ENCODE measurements around the gene KPTN. TPM values are rescaled to one million over a fixed set of nuclear protein-coding genes. Genes with fewer than 3 reads are reported as not detected.

The KPTN gene
- 9.7 and 17.6 TPM in 2 replicates for total RNA-seq (2022)
- Bru-seq, nascent RNA: percentile 41 among the genes with signal in this experiment
- BruChase-seq, experiment 1, labeled RNA remaining after a 6-hour chase: percentile 61 among the genes with signal in this experiment
- BruChase-seq, experiment 2, labeled RNA remaining after a 2-hour chase: percentile 45 among the genes with signal in this experiment
- long read RNA-seq, transcript KPTN-201 (12 exons, 1,691 nt): major isoform, 26 of 32 reads
- long read RNA-seq, partial matches to known transcripts: 0 of 32 reads
- long read RNA-seq, other reads (novel, unspliced or antisense): 6 of 32 reads

GRCh38 chr19:47483800-47484690 lies at the start of gene KPTN:
TSS of gene KPTN (minus strand) at chr19:47484219. CDS start at chr19:47484160, 59 bp downstream.
- ChIA-PET POLR2A (interaction anchor here (0.6 to 2.3 kb wide), 22 partner anchors 8 to 281 kb away, joined by 3 to 25 read pairs (median 4); partner anchors contain the start of genes BICRA, DHX34, NAPA and SLC8A2), CTCF (interaction anchor here (0.6 to 2.2 kb wide), 21 partner anchors 8 to 670 kb away, joined by 3 to 9 read pairs (median 5); partner anchors contain the start of genes NAPA and SLC8A2)
- intact Hi-C loops (cut with micrococcal nuclease): no loop called here
- H3K4me1 Mint-ChIP-seq (ENCODE audit: insufficient read depth, unreplicated experiment): peaks cover 5% of the 10 kb centered on the region
- TSS peak; percentile 82 for BruUV-seq (replicated peaks)
- peak; percentile 87 for DNase-seq (ENCODE audit: unreplicated experiment)
- H3K4me3 Mint-ChIP-seq (ENCODE audit: unreplicated experiment): peak within 1 kb of the TSS; percentile 99
- H3K27me3 Mint-ChIP-seq (ENCODE audit: insufficient read depth, unreplicated experiment): no peaks in the 10 kb centered on the region
- H3K27ac Mint-ChIP-seq (ENCODE audit: low read depth, unreplicated experiment): peak within 1 kb of the TSS; percentile 99
- H3K9me3 Mint-ChIP-seq (ENCODE audit: unreplicated experiment): no peaks in the 10 kb centered on the region
- H3K36me3 Mint-ChIP-seq (ENCODE audit: insufficient read depth, unreplicated experiment): peaks cover 35% of the 10 kb centered on the region
- peak; percentile 99 for TF ChIP-seq CTCF (IDR thresholded peaks at IDR 0.05; ENCODE audit: unreplicated experiment)

DNA sequence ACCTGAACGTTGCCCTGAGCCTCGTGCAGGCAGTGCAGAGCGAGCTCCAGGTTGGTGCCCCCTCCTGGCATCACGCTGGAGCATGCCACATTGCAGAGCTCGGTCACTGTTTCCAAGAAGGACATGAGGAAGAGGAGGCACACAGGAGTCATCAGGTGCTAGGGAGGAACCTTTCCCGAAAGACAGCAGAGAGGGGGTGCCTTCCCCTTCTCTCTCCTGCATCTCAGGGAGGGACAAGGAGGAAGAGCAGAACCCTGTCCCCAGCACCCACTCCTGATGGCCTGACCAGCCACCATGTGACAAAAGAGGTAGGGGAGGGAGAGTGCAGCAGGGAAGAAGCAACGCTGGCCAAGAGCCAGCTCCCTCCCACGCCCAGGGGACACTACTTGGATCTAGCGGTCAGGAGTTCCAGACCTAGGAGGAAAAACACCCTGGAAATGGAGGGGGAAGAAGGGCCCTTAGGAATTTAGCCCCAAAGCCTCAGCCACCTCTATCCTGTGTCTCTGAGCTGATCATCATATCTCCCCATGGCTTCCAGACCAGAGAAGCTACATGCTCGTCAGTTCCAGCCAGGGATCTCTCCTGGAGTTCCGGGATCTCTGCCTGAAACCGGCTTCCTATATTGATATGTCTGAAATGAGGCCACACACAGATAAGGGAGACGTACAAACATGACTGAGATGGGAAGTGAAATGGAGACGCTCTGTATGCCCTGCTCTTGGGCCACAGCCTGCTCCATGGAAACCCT lies 47.8 kb upstream of the KPTN start:
- Mint-ChIP-seq H3K27me3 (ENCODE audit: insufficient read depth, unreplicated experiment) (no peaks in the 10 kb centered on the region), H3K36me3 (ENCODE audit: insufficient read depth, unreplicated experiment) (no peaks in the 10 kb centered on the region), H3K9me3 (ENCODE audit: unreplicated experiment) (no peaks in the 10 kb centered on the region), H3K27ac (ENCODE audit: low read depth, unreplicated experiment) (no peak overlapping the region), H3K4me3 (ENCODE audit: unreplicated experiment) (no peak overlapping the region), H3K4me1 (ENCODE audit: insufficient read depth, unreplicated experiment) (no peaks in the 10 kb centered on the region)
- POLR2A ChIA-PET: interaction anchor here (0.5 to 0.6 kb wide), 2 partner anchors 68 to 183 kb away, joined by 3 to 4 read pairs; partner anchors contain the start of gene DHX34
- TF ChIP-seq CTCF (IDR thresholded peaks at IDR 0.05; ENCODE audit: unreplicated experiment): no peak
- CTCF ChIA-PET: interaction anchor here (0.6 to 0.8 kb wide), 2 partner anchors 140 to 176 kb away, joined by 4 read pairs; no protein-coding TSS in a partner anchor
- intact Hi-C loops (cut with micrococcal nuclease): no loop called here
- BruUV-seq (replicated peaks): no TSS peak
- no peak for DNase-seq (ENCODE audit: unreplicated experiment)

- no peak for TF ChIP-seq CTCF (IDR thresholded peaks at IDR 0.05; ENCODE audit: unreplicated experiment)
- CTCF ChIA-PET: interaction anchor here (0.5 to 2.1 kb wide), 5 partner anchors 13 to 403 kb away, joined by 3 to 12 read pairs (median 4); partner anchors contain the start of gene NAPA
- BruUV-seq (replicated peaks): no TSS peak
Measured at GRCh38 chr19:47529018-47529742, 45.2 kb upstream of the KPTN start.

More at GRCh38 chr19:47529018-47529742, 45.2 kb upstream of the KPTN start:
- Mint-ChIP-seq H3K4me1 (ENCODE audit: insufficient read depth, unreplicated experiment) (no peaks in the 10 kb centered on the region), H3K27ac (ENCODE audit: low read depth, unreplicated experiment) (no peak overlapping the region), H3K4me3 (ENCODE audit: unreplicated experiment) (no peak overlapping the region), H3K9me3 (ENCODE audit: unreplicated experiment) (no peaks in the 10 kb centered on the region), H3K27me3 (ENCODE audit: insufficient read depth, unreplicated experiment) (no peaks in the 10 kb centered on the region), H3K36me3 (ENCODE audit: insufficient read depth, unreplicated experiment) (no peaks in the 10 kb centered on the region)
- POLR2A ChIA-PET: interaction anchor here (1.0 kb wide), 1 partner anchor 14 kb away, joined by 3 read pairs; the partner anchor contains the start of gene NAPA
- intact Hi-C loops (cut with micrococcal nuclease): no loop called here
- DNase-seq (ENCODE audit: unreplicated experiment): no peak
